ENCODE results near the gene KIF25.

Gene KIF25

DNA sequence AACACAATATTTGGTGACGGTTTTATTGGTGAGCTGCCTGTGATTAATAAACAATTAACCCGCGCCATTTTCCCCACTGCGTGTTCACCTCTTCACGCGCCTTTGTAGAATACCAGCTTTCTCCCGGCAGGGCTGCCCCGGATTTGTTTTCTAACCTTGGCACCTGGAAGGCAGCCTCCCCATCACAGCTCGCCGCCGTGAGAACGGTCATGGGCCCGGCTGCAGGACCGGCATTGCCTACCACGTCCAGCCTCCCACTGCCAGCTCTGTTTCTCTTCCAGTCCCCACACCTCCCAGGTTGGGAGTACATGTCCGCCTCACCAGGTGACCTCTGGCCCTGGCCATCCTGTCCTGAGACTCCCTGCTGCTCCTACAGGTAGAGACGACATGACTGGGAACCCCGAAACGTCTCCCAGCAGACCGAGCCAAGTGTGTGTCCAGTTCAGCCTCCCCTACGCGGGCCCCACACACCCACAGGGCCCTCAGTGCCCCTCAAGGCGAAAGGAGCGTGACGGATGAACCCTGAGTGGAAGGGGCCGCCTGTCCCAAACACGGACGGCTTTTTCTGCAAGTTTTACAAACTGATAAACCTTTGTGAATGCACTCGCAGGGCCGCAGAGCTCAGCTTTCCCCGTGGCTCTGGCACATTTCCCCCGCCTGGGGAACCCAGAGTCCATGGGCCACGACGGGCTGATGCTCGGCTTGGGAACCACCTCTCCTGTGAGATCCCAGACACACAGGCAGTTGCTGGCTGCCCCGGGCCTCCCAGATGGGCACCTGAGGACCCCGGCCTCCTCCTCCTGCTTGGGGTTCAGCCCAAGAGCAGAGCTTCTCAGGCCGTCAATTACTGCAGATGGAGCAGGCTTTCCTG lies 55.9 kb downstream of the KIF25 start:
- DNase-seq, result no peak

GRCh38 chr6:168053957-168054471 lies 56.5 kb downstream of the KIF25 start:
- no peak for DNase-seq

DNA sequence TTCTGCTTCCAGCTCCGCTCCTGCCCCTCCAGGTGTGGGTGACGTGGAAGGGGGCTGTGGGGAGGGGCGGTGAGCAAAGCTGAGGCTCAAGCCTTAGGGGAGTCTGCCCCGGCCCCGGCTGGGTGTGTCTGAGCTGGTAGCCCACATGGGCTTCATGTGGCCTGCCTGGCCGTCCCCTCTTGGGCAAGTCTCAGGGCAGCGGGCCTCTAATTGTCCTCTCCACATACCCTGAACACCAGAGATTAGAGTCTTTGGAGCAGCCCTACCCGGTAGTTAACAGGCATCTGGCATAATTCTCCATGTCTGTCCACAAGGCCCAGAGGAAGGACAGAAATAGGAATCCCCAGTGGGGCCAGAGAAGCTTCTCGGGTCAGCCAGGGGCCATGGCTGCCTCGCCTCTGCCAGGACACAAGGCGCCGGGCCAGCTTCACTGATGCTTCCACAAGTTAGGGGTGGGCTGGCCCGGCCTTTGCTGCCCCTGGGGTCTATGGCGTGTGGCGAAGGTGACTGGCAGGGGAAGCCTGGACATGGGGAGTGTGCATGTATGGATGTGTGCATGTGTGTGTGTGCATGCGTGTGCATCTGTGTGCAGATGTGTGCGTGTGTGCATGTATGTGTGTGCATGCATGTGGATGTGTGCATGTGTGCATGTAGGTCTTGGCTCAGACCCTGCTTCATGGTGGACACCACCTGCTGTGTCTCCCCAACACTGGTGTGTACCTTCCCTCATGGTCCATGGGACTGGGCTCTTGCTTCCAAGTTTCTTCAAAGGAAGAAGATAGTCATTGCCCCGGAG lies 57.5 kb downstream of the KIF25 start:
- DNase-seq, result no peak

GRCh38 chr6:168055696-168056489 lies 58.4 kb downstream of the KIF25 start:
- no peak for DNase-seq

GRCh38 chr6:168056892-168057527 lies 59.5 kb downstream of the KIF25 start:
- no peak for DNase-seq

DNA sequence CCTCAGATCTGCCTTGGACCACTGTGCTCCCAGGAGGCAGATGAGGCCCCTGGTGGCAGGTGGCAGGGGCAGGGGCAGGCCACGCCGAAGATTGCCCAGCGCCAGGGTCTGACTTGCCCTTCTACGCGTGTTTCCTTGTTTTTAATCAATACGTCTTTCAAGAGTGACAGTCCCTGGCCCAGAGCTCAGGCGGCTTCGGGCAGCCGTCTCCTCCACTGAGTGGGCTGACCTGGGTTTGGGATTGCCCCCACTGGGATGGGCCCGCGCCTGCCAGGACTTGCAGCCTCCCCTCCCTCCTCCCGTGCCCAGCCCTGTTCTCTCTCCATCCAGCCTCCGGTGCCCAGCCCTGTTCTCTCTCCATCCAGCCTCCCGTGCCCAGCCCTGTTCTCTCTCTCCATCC lies 60.4 kb downstream of the KIF25 start:
- no peak for DNase-seq

DNA sequence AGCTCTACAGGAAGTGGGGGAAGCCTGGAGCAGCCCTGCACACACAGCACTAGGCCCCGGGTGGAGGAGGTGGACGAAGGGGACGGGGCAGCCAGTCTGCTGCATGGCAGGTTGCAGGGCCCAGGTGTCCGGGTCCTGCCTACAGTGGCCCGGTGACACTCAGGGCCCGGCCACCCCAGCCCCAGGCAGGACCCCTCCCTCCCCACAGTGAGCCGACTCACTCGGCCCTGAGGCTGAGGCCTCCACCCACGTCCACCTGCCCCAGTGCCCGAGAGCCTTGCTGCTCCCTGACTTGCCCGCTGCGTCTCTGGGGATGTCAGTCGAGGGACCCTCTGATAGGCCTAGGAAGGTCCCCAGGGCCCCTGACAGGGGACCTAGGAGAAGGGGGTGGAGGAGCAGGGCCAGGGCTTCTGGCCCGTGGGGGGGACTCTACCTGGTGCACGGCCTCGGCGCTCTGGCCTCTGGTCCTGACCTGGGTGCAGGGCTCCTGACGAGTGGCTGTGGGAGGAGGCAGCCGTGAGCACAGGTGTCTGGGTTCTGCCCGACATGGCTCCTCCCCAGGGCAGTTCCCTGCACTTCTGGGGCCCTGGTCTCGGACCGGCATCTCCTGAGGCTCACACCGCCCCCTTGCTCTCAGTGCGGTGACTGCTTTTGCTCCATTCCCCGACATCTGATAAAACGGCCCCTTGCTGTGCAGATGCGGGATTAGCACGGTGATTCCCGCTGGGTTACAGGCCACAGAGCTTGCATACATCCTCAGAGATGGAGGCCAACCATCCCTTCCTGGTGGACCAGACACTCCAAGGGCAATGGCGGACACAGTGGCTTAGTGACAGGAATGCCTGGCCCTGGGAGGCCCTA lies 61.5 kb downstream of the KIF25 start:
- no peak for DNase-seq

DNA sequence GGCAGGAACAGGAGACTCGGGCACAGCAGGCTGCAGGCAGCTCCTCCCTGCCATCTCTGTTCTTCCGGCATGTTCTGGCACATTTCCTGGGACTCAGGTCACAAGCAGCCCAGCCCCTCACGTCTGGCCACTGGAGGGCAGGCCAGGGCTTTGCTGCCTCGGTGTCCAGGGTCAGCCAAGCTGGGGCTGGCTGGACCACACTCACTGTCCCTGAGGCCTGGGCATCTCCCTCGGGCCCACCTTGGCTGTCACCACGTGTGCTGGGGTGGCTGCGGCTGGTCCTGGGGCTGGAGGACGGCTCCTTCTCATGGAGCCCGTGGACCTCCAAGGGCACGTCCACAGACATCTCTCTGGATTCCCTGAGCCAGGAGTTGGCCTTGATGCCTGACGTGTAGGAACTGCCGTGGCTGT lies 63.1 kb downstream of the KIF25 start:
- DNase-seq, result no peak

DNA sequence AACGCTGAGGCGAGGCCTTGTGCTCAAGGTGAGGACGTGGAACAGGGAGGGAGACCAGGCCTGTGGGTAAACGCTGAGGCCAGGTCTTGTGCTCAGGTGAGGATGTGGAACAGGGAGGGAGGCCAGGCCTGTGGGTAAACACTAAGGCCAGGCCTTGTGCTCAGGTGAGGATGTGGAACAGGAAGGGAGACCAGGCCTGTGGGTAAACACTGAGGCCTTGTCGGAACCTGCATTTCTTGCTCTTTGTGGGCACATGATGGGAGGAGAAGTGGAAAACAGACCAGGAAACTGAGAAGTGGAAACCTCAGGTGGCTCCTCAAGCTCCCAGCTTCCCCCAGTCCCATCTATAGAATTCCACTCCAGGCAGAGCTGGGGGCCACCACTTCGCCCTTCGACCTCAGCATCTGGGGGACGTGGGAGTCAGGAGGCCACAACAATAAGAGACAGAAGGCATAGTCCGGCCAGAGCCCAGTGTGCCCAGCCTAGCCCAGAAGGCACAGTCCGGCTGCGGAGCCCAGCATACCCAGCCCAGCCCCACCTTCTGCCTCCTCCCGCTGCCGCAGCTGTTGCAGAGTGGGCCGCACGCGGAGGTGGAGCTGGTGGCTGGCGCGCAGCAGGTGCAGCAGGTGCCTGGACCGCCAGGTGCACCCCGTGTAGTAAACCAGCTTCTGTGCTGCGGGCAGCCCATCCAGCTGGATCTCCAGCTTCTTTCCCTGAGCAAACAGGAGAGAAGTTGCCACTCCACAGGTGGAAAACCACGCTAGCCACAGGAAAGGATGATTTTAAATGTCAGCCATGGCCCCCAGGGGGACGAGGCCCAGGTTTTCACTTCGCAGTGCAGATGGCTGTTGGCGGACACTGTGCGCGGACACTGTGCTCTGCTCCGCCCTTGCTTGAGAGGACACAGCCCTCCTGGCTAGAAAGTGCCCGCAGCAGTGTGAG lies 64.1 kb downstream of the KIF25 start:
- peak; percentile 94 for DNase-seq

DNA sequence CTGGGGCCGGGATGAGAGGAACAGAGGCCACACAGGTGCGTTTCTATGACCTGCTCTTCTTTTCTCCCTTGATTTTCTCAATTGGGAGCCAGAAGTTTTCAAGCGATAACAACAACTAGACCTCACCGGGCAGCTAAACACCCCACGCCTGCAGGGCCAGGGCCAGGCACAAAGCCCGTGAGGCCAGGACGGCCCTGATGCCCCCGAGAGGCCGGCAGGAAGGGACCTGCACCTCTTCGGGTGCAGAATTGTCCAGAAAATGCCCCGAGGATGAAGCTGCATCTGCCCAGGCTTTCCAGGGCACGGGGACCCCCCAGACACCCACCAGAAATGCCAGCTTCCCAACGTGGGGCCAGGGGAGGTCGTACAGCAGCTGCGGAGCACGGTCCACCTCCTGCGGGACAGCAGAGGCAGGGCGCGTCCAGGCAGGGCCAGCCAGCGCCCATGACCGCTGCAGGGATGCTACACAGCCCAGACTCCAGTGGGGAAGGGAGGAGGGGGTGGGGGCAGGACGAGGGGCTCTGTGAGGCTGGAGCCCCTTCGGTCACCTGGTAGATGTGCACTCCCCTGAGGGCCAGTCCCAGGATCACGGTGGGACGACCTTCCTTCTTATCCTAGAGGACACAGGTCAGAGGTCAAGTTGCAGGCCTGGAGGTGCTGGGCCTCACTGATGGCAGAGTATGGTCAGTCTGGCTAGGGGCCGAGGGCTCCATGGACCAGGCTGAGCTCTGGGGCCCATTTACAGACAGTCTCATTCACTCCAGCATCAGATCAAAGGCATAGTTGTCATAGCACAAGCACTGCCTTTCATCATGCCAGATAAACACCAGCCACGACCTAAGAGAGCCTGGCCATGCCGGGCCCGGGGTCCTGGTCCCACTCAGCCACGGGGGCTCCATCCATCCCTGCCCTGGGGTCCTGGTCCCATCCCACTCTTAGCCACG lies 65.1 kb downstream of the KIF25 start:
- DNase-seq, result no peak

DNA sequence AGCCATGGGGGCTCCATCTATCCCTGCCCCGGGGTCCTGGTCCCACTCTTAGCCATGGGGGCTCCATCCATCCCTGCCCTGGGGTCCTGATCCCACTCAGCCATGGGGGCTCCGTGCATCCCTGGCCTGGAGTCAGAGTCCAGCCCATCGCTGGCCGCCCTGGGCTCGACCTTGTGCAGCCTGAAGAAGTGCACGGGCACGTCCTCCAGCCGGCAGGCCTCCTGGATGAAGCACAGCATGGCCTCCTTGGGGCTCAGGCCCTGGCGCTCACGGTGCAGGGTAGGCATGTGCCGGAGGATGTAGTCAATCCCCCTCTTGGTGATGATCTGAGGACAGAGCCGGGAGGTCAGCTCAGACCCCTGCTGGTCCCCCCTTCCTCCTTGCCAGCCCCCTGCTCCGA lies 66.0 kb downstream of the KIF25 start:
- DNase-seq, result no peak

DNA sequence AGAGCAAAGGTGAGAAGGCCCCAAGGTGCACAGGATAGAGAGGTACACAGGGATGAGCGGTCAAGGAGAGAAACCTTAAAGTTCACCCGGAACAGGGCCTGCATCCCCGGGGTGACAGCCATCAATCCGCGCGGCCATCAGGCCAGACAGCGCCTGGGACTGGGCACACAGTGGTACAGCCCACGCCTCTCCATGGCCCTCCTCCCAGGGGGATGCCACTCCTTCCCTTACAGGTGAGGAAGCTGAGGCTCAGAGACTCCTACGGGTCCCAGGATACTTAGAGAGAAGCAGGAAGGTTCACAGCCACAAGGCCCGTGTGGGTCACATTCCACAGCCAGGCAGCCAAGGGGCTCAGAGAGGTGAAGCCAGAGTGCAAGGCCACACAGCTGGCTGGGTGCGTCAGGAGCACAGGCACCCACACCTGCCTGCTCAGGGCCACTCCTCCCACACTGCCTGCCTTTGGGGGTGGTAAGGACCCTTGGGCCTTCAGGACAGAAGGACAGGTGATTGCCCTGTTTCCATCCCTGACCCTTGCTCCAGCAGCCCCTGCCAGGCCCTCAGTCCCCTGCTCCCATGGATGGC lies 66.8 kb downstream of the KIF25 start:
- no peak for DNase-seq

DNA sequence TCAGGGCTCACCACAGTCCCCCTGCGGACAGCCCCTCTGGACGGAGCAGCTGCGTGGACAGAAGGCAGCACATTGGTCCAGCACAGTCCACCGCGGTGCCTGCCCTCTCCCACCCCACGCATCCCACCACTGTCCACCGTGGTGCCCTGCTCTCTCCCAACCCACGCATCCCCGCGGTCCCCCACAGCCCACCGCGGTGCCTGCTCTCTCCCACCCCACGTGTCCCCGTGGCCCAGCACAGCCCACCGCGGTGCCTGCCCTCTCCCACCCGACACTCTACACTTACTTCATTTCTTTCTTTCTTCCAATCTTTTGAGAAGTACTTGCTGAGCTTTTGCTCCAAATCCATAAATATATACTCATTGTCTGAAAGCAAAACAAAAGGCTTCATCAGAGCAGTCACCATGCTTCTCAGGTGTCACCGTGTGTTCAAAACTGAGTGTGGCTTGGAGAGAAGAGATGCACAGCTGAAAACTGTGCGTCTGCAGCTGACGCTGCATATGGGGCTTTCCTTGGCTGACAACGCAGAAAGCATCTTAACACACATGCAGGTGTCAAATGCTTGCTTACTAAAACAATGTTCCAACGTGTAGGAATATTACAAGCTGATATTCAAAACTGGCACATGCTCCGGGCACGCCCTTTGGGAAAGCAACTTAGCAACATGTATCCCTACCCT lies 69.7 kb downstream of the KIF25 start:
- DNase-seq, result no peak

- no peak for DNase-seq
These were observed 73.3 kb downstream of the KIF25 start for GRCh38 chr6:168070804-168071203.

DNA sequence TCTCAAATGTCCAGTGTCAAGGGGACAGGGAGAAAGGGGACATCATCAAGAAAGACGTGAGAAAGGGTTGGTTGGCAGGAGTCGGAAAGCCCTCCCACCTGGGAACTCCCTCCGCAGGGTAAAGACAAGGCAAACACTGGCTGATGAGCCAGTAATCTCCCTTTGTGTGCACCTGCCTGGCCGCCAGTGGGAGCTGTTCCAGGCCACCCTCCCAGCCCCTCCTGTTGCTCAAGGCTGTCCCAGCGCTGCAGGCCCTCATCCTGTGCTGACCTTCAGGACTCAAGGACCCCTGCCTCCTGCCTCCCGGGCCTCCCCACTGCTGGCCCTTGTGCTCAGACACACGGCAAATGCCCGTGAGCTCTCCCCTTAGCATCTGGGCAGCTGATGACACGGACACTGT lies 74.1 kb downstream of the KIF25 start:
- DNase-seq, result no peak

- DNase-seq, result no peak
These were observed 74.8 kb downstream of the KIF25 start for GRCh38 chr6:168072261-168072660.

DNA sequence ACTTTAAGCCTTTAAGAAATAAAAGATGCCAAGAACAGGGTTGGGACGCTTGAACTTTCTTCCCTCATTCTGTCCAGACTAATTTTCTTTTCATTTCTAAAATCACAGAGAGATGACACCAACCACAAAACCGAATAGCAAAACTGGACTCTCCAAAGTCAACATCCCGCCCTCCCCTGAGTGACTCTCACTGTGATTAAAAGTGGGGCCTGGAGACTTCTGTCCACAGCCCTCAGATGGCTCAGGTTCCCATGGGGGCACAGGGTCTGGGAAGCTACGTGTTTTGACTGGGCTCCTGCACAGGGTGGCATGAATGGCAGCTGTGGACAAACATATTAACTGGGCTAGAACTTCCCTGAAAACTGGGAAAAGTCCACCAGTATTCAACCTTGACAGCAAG lies 75.3 kb downstream of the KIF25 start:
- no peak for DNase-seq
